GM18505 (cell line): ENCODE results near the gene DENND1B.

ENCODE experiments used
- ATAC-seq: cut with Tn5 transposase; IDR thresholded peaks from one replicate; pipeline ENCODE4 v1.9.1; 2021; ENCODE audit not compliant: unreplicated experiment
- POLR2A ChIP-seq: IDR thresholded peaks from 4 replicates; pipeline ENCODE4 v1.6.1; 2011; ENCODE audit warnings: borderline replicate concordance; ENCODE audit not compliant: insufficient read depth, insufficient read length; ENCODE audit errors: extremely low read depth

The DENND1B gene

GRCh38 chr1:197677752-197678295 lies 97.5 kb downstream of the DENND1B start:
- TF ChIP-seq POLR2A, result no peak
- no peak for ATAC-seq

- no peak for TF ChIP-seq POLR2A
- no peak for ATAC-seq
These were observed 98.0 kb downstream of the DENND1B start for GRCh38 chr1:197677313-197677712.

- ATAC-seq, result no peak
These were observed 99.6 kb downstream of the DENND1B start for GRCh38 chr1:197675583-197676208.

GRCh38 chr1:197674286-197674685 lies 101.0 kb downstream of the DENND1B start:
- ATAC-seq, result no peak
- TF ChIP-seq POLR2A, result no peak

More at GRCh38 chr1:197675583-197676208, 99.6 kb downstream of the DENND1B start:
- TF ChIP-seq POLR2A, result no peak

- no peak for ATAC-seq
- TF ChIP-seq POLR2A, result no peak
These were observed 102.0 kb downstream of the DENND1B start for GRCh38 chr1:197673292-197673691.

- no peak for ATAC-seq
- no peak for TF ChIP-seq POLR2A
These were observed 102.9 kb downstream of the DENND1B start for GRCh38 chr1:197672347-197672746.

- TF ChIP-seq POLR2A, result no peak
- no peak for ATAC-seq
These were observed 103.4 kb downstream of the DENND1B start for GRCh38 chr1:197671920-197672319.

- ATAC-seq, result no peak
- TF ChIP-seq POLR2A, result no peak
These were observed 104.1 kb downstream of the DENND1B start for GRCh38 chr1:197671140-197671539.

GRCh38 chr1:197666769-197667285 lies 108.5 kb downstream of the DENND1B start:
- no peak for ATAC-seq
- no peak for TF ChIP-seq POLR2A

GRCh38 chr1:197664391-197664790 lies 110.9 kb downstream of the DENND1B start:
- no peak for TF ChIP-seq POLR2A
- ATAC-seq, result no peak

- TF ChIP-seq POLR2A, result no peak
- ATAC-seq, result no peak
These were observed 111.9 kb downstream of the DENND1B start for GRCh38 chr1:197663162-197663953.

- ATAC-seq, result no peak
- no peak for TF ChIP-seq POLR2A
These were observed 114.9 kb downstream of the DENND1B start for GRCh38 chr1:197660389-197660788.

- TF ChIP-seq POLR2A, result no peak
- ATAC-seq, result no peak
These were observed 116.1 kb downstream of the DENND1B start for GRCh38 chr1:197659171-197659570.

GRCh38 chr1:197649188-197649587 lies 126.1 kb downstream of the DENND1B start:
- ATAC-seq, result no peak

More at GRCh38 chr1:197649188-197649587, 126.1 kb downstream of the DENND1B start:
- TF ChIP-seq POLR2A, result no peak
